GM19467 (cell line): ENCODE data around the gene SMPX.

Source experiments
- ATAC-seq: cut with Tn5 transposase; IDR thresholded peaks from one replicate; pipeline ENCODE4 v1.9.1; 2021; ENCODE audit warnings: mild to moderate bottlenecking, moderate library complexity; ENCODE audit not compliant: unreplicated experiment

The SMPX gene

DNA sequence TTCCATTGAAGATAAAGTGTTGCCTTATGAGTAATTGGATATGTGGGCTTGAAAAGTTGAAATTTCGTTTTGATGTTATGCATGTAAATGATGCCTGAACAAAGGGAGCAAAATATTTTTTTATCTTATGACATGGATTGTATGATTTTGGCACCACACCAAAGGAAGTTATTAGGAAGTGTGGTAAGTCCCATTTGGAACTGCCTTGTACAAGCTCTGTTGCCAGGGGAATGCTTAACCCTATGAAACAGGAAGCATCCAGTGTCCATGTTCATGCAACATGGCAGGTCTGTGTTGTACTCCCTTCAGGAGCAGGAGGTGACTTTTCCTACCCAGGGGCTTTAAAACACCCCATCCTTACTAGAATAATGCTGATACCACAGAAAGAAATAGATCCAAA, 13.2 kb downstream of the SMPX start:
- ATAC-seq: no peak

DNA sequence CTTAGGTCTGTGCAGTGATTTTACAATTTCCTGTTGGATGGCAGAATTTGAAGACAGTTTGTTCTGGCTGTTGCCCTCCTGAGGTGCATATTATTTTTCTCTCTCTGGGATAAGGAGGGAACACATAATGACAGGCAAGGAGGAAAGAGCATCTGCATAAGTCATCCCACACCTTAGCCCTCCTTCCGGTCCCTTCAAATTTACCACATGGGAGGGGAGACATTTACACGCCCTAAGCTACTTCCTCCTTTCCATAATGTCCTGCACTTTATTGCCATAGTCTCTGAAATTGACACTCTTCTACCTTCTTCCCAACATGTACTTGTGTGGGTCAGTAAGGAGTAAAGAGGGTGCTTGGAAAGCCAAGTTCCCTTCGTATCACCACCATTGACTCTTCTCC, 13.9 kb downstream of the SMPX start:
- no peak for ATAC-seq

DNA sequence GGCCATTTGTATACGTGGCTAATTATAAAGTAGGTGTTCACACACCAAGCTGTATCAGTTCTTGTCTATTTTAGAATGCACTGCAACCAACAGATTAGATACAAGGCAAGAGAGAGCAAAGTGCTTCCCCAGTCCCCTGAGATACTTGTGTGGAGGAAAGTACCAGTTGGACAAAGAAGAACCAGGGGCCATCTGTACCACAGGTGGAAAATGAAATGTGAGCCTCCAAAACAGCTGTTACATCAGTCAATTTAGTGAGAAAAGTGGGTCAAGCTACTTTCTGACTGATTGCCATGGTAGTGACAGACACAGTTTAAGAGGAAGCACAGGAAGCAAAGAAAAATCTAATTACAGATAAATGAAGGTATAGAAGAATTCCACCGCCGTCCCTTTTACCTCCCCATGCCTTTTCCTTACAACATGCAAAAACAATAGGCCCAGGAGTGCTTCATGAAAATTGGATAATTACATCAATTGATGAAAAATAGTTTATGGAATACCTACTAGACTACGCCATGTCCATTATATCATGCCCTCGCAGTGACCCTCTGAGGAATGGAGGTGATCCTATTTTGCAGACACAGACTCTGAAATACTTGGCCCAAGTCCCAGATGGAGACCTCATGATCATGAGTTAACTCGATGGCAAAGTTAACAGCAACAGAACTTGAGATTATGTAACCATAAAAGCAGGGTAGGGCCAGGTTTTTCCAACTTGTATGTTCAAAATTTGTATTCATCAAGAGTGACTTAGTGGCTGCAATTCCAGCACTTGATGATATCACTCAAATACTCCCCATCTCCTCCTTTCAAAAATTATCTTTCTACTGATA, 15.8 kb downstream of the SMPX start:
- ATAC-seq: no peak

DNA sequence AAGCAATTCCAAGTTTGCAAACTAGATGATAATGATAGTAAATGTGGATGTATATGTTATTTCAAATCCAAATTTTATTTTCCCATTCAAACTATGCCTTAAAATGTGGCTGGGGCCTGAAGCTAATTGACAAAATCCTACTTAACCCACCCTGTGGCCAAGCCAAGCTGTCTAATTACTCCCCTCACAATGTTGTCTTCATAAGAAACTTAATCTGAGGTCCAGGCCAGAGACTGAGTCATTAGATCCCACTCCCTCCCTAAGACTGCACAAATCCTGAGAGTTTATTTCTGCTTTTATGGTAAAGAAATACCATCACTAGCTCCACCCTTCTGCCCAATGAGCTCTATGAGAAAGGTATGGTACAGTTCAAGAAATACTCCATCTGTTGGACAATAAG, 16.6 kb downstream of the SMPX start:
- ATAC-seq: no peak

GRCh38 chrX:21740329-21741274, 17.3 kb downstream of the SMPX start:
- no peak for ATAC-seq

DNA sequence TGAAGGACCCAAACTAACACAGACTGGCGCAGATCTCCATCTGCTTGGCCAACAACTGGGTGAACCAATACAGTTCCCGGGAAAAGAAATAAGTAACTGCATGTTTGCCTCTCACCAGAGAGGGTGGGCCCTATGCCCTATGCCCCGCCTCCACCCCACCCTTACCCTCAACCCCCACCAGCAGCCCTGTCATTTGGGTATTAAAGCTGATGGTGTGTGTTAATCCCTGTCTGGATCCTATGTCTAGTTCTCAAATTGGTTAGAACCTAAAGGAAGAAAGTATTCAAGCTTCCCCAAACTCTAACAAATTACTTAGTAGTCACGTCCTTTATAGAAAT, 19.0 kb downstream of the SMPX start:
- no peak for ATAC-seq

DNA sequence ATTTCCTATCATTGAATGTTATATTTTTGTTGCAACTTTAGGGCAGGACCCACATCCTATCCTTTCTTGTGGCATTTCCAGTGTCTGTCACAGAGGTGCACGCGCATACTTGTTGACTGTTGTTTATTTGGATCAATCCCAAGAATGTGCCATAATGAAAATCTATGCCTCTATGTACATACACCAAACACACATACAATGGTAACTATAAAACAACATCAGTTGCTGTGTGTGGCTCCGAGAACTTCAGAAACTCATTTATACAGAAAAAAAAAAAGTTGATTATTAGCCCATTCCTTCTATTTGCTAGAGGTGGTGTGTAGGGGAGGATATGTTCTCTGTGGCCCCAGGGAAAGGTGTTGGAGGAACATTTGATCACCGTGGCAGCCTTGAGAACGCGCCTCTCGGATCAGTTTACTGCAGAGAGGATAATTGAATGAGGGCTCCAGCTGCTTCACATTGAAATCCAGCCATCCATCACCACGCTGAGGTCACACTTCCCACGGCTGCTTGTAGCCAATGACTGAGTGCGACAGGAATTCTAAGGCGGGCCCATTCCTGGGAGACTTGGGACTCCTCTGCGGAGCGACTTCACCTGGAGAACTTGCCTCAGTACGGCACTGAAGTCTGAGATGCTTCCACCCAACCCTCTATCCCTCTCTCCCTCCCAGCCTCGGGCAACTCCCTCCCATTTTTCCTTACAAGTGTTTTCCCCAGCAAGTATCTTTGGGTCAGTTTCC, 19.5 kb downstream of the SMPX start:
- ATAC-seq: no peak

DNA sequence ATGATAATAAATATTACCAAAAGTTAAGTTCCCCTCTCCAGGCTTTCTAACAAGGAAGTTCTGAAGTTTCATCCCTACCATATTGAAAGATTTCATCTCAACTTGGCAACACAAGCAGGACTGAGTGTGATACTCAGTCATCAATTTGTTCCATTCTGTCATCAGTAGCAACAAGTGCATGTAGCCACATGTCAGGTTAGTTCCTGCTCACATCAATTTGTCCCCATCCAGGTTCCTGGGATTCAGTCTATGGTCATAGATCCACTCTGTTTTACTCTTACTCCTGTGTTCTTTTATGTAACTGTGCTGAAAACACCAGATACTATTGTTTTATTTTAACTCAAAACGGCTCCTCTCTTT, 22.2 kb downstream of the SMPX start:
- no peak for ATAC-seq

- no peak for ATAC-seq
These were observed 22.7 kb downstream of the SMPX start for GRCh38 chrX:21735038-21735767.

DNA sequence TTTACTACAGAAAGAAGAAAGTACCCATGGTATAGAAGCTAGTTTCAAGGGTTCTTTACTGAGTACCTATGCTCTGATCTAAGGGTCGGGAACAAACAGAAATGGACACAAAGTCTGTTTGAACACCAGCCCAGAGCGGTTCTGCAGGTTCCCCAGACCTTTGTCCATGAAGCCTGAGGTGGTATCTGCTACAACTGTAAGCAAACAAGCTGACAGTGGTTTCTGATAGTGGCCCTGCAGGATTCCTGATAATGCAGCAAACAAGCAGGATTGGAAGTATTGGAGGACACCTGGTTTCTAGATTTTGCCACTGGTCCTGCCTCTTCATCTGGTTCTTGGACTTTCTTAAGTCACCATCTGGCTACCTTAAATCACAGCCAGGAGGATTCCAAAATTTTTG, 23.7 kb downstream of the SMPX start:
- ATAC-seq: no peak

DNA sequence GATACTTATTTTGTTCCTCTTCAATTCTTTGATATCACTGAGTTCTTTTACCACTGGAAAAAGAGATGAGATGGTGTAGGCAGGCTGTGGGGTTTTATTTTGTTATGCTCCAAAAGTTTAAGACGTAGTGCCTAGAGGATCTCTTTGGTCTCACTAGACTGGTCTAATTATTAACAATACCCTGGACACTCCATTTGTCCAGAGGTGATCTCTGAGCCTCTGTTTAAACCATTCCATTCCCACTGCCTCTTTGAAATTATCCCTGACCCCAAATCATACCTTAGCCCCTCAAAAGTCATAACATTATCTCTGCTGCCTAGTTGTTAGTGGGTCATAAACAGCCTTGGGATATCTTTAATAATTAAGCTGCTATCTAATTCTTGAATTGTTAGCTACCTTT, 24.2 kb downstream of the SMPX start:
- ATAC-seq: no peak

DNA sequence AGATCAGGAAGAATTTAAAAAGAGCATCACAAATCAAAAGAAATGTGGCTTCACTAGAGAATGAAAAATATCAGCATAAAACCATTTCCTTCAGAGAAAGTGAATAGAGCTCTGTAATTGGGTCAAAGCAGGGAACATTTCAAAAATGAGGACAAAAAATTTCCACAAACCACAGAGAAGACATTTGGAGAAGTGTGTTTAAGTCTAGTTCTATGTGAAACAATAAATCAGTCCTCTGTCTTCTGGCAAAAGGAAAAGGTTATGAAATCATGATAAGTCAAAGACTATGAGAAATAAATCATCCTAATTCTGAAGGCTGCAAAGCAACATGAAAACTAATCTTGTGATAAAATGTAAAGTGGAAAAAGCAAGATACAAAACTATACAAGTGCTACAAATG, 27.9 kb downstream of the SMPX start:
- ATAC-seq: no peak

DNA sequence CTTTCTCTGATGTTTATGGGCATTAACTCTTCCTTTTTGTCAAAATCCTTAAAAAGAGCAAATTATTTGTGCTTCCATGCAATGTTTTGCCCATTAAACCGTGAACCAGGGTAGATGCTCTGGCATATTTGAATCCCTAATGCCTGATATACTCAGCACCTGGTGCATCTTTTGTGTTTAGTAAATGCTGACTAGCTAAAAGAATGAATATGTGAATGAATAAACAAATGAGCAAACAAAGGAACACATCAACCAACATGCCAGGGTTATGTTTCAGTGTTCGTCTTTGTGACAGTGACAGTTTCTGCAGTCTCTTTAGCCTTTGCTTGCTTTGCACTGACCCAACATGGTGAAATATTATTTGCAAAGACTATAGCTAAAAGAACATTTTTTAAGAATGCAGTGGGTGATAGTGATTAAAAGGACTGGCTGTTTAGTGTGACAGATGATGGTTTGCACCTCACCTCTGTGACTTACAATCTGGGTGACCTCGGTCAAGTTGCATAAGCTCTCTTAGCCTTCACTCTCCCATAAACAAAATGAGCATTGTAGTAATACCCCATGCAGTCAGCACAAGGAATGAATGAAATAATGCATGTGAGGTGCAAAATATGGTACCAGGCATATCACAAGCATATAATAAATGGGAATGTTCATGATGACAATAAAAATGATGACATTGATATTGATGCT, 29.5 kb downstream of the SMPX start:
- no peak for ATAC-seq

DNA sequence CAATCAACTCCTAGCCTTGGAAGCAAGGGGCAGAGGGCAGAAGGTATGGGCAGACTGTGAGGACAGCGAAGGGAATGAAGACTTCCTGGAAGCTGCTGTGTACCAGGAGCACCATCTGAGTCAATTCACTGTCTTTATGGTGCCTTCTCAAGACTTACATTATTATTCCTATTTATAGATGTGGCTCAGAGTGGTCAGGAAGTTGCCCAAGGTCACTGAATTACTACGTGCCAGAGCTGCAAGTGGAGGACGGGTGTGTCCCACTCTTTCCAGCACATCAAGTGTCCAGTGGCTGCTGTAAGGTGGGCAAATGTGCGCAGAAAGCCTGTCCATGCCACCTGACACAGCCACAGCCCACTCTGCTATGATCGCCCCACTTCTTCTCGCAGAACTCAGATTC, 32.0 kb downstream of the SMPX start:
- ATAC-seq: no peak

GRCh38 chrX:21725496-21725895, 32.4 kb downstream of the SMPX start:
- no peak for ATAC-seq

DNA sequence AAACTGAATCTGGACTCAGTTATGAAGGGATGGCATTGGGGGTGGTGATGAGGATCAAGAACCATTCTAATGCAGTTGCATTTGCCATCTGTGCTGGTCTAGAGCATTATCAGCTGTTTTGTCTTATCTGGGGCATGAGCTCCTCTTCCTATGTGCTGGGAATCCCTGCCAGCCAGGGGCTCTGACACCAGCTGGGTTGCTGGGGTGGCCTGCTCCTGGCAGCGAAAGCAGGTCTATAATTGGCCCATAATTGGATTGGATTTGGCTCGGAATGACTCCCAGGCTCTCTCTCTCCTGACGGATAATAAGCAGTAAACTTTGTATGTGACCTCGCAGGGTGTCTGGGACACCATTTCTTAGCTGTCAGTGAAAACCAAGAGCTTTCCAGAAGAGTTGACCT, 34.1 kb downstream of the SMPX start:
- ATAC-seq: no peak

DNA sequence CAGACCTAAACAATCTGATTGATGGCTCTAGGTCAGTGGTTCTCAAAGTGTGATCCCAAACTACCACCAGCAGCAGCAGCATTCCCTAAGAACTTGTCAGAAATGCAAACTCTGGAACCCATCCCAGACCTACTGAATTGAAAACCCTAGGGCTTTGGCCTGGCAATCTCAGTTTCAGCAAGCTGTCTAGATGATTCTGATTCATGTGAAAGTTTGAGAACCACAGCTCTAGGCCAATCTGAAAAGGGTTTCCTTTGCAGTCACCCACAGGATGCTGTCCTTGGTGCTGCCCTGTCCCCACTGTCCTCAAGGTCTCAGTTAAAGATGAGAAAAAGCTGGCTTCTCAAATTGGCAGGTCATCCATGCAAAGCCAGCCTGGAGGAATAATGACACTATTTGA, 34.8 kb downstream of the SMPX start:
- no peak for ATAC-seq

DNA sequence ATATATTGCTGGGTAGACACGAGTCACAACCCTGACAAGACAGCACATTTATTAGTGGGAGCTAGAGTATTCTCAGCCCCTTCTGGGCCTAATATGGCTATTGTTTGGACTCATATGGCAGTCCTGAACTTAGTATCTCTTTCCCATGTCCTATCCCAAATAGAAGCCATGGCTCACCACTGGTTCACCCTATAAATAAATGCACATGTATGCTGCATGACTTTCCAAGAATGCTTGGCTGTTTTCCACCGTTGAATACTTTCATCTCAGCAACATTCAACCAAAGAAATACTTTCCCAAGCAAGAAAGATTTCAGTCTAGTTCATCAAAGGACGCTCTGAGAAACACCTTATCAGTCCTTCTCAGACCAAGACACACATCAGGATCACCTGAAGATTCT, 36.7 kb downstream of the SMPX start:
- no peak for ATAC-seq

DNA sequence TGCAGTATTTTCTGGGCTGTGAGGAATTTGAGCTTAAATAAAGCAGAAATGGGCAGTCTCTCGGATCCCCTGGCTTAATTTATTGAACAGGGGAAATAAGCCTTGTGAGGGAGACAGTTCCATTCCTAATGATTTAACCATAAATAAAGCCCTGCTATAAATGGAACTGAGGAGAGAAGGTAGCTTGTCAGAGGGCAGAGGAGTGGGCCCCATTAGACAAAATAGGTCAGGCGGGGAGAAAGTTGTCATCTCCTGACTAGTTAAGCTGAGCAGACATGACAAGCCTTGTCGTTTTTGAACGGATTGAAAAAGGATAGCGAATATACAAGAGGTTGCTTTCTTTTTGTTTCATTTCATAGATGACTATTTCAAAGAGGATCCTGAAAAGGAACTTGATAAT, 39.3 kb downstream of the SMPX start:
- no peak for ATAC-seq

DNA sequence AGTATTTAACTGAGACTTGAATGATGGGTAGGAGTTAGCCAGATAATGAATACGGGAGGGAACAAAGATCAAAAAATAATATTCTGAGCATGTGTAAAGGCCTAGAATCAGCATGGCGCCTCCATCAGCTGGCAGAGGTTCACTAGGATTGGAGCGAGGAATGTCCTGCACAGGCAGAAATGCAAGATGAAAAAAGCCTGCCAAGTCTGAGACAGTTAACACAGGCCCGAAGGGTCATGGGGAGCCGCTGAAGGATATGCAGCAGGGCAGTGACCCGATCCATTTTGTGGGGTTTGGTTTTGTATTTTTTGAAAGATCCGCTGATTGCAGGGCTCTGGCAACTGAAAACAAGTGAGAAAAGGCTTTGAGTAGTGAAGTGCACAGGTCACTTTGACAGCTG, 40.1 kb downstream of the SMPX start:
- ATAC-seq: no peak
